ENCODE results near the gene ZXDB.
"Not testable (repeated sequence)": the region's sequence is repeated elsewhere in the genome, so short reads cannot be mapped to it uniquely, and the experiment has no call there.

ZXDB gene

GRCh38 chrX:57591284-57592159 is at the start of gene ZXDB:
Gene ZXDB, plus strand, starts transcription at chrX:57592011. Its CDS starts 38 bp downstream, at chrX:57592049.
- H3K36me3 ChIP-seq (ENCODE audit: control insufficient read depth in 5 of 5, insufficient read depth in 5 of 5, low read length in 5 of 5); H3K9me3 ChIP-seq (ENCODE audit: control insufficient read depth in 5 of 5, low read length in 5 of 5); H3K27me3 ChIP-seq (ENCODE audit: control insufficient read depth in 5 of 5, insufficient read depth in 4 of 5, low read length in 5 of 5): not testable (repeated sequence)
- Histone ChIP-seq H3K4me3 (ENCODE audit: low read depth in 1 of 5, low read length in 5 of 5) (peak within 1 kb of the TSS; percentile 55 to 65 (median 58)), H3K27ac (ENCODE audit: low read depth, low read length) (peak within 1 kb of the TSS; percentile 80), H3K9ac (ENCODE audit: low read length in 5 of 5) (peak within 1 kb of the TSS in 4 of 5 donors; percentile 20 to 72 (median 57)), H3K4me1 (ENCODE audit: control insufficient read depth in 5 of 5, insufficient read depth in 5 of 5, low read length in 5 of 5) (peaks cover 4 to 30% (median 23%) of the 10 kb centered on the region in 5 donors)

- no peaks in the 10 kb centered on the region for H3K36me3 ChIP-seq (ENCODE audit: control insufficient read depth in 5 of 5, insufficient read depth in 5 of 5, low read length in 5 of 5)
- H3K9ac ChIP-seq (ENCODE audit: low read length in 5 of 5): no peak overlapping the region
- peak overlapping the region in 1 of 5 donors; percentile 7 for H3K4me3 ChIP-seq (ENCODE audit: low read depth in 1 of 5, low read length in 5 of 5)
- H3K9me3 ChIP-seq (ENCODE audit: control insufficient read depth in 5 of 5, low read length in 5 of 5): peaks cover 0 to 3% (median 0%) of the 10 kb centered on the region in 5 donors
- H3K4me1 ChIP-seq (ENCODE audit: control insufficient read depth in 5 of 5, insufficient read depth in 5 of 5, low read length in 5 of 5): no peaks in the 10 kb centered on the region
- peaks cover 0 to 5% (median 0%) of the 10 kb centered on the region in 5 donors for H3K27me3 ChIP-seq (ENCODE audit: control insufficient read depth in 5 of 5, insufficient read depth in 4 of 5, low read length in 5 of 5)
- no peak overlapping the region for H3K27ac ChIP-seq (ENCODE audit: low read depth, low read length)
Measured at GRCh38 chrX:57565198-57565597, 26.6 kb upstream of the ZXDB start.

GRCh38 chrX:57573754-57574153 is 18.1 kb upstream of the ZXDB start:
- H3K9me3 ChIP-seq (ENCODE audit: control insufficient read depth in 5 of 5, low read length in 5 of 5): no peaks in the 10 kb centered on the region
- no peak overlapping the region for H3K9ac ChIP-seq (ENCODE audit: low read length in 5 of 5)
- H3K27me3 ChIP-seq (ENCODE audit: control insufficient read depth in 5 of 5, insufficient read depth in 4 of 5, low read length in 5 of 5): peaks cover 0 to under 1% (median 0%) of the 10 kb centered on the region in 5 donors
- H3K4me1 ChIP-seq (ENCODE audit: control insufficient read depth in 5 of 5, insufficient read depth in 5 of 5, low read length in 5 of 5): no peaks in the 10 kb centered on the region
- H3K36me3 ChIP-seq (ENCODE audit: control insufficient read depth in 5 of 5, insufficient read depth in 5 of 5, low read length in 5 of 5): no peaks in the 10 kb centered on the region
- no peak overlapping the region for H3K27ac ChIP-seq (ENCODE audit: low read depth, low read length)
- H3K4me3 ChIP-seq (ENCODE audit: low read depth in 1 of 5, low read length in 5 of 5): no peak overlapping the region

GRCh38 chrX:57582948-57583347 is 8.9 kb upstream of the ZXDB start:
- H3K27me3 ChIP-seq (ENCODE audit: control insufficient read depth in 5 of 5, insufficient read depth in 4 of 5, low read length in 5 of 5): peaks cover 0 to 15% (median 5%) of the 10 kb centered on the region in 5 donors
- not testable (repeated sequence) for H3K4me1 ChIP-seq (ENCODE audit: control insufficient read depth in 5 of 5, insufficient read depth in 5 of 5, low read length in 5 of 5); H3K4me3 ChIP-seq (ENCODE audit: low read depth in 1 of 5, low read length in 5 of 5); H3K9ac ChIP-seq (ENCODE audit: low read length in 5 of 5); H3K9me3 ChIP-seq (ENCODE audit: control insufficient read depth in 5 of 5, low read length in 5 of 5); H3K27ac ChIP-seq (ENCODE audit: low read depth, low read length); H3K36me3 ChIP-seq (ENCODE audit: control insufficient read depth in 5 of 5, insufficient read depth in 5 of 5, low read length in 5 of 5)

- Histone ChIP-seq H3K9ac (ENCODE audit: low read length in 5 of 5) (no peak overlapping the region), H3K36me3 (ENCODE audit: control insufficient read depth in 5 of 5, insufficient read depth in 5 of 5, low read length in 5 of 5) (no peaks in the 10 kb centered on the region), H3K27ac (ENCODE audit: low read depth, low read length) (no peak overlapping the region), H3K4me3 (ENCODE audit: low read depth in 1 of 5, low read length in 5 of 5) (no peak overlapping the region), H3K4me1 (ENCODE audit: control insufficient read depth in 5 of 5, insufficient read depth in 5 of 5, low read length in 5 of 5) (peaks cover 0 to 3% (median 0%) of the 10 kb centered on the region in 5 donors), H3K27me3 (ENCODE audit: control insufficient read depth in 5 of 5, insufficient read depth in 4 of 5, low read length in 5 of 5) (peaks cover 0 to 15% (median 5%) of the 10 kb centered on the region in 5 donors), H3K9me3 (ENCODE audit: control insufficient read depth in 5 of 5, low read length in 5 of 5) (no peaks in the 10 kb centered on the region)
Measured at GRCh38 chrX:57583477-57583876, 8.3 kb upstream of the ZXDB start.

GRCh38 chrX:57586360-57586759 is 5.5 kb upstream of the ZXDB start:
- Histone ChIP-seq H3K27ac (ENCODE audit: low read depth, low read length) (no peak overlapping the region), H3K4me3 (ENCODE audit: low read depth in 1 of 5, low read length in 5 of 5) (no peak overlapping the region), H3K27me3 (ENCODE audit: control insufficient read depth in 5 of 5, insufficient read depth in 4 of 5, low read length in 5 of 5) (peaks cover 0 to 14% (median 2%) of the 10 kb centered on the region in 5 donors), H3K36me3 (ENCODE audit: control insufficient read depth in 5 of 5, insufficient read depth in 5 of 5, low read length in 5 of 5) (no peaks in the 10 kb centered on the region), H3K9ac (ENCODE audit: low read length in 5 of 5) (no peak overlapping the region), H3K4me1 (ENCODE audit: control insufficient read depth in 5 of 5, insufficient read depth in 5 of 5, low read length in 5 of 5) (peaks cover 2 to 8% (median 6%) of the 10 kb centered on the region in 5 donors), H3K9me3 (ENCODE audit: control insufficient read depth in 5 of 5, low read length in 5 of 5) (no peaks in the 10 kb centered on the region)

GRCh38 chrX:57587062-57587461 is 4.7 kb upstream of the ZXDB start:
- Histone ChIP-seq H3K4me3 (ENCODE audit: low read depth in 1 of 5, low read length in 5 of 5) (no peak overlapping the region), H3K9ac (ENCODE audit: low read length in 5 of 5) (no peak overlapping the region), H3K36me3 (ENCODE audit: control insufficient read depth in 5 of 5, insufficient read depth in 5 of 5, low read length in 5 of 5) (no peaks in the 10 kb centered on the region), H3K9me3 (ENCODE audit: control insufficient read depth in 5 of 5, low read length in 5 of 5) (no peaks in the 10 kb centered on the region), H3K4me1 (ENCODE audit: control insufficient read depth in 5 of 5, insufficient read depth in 5 of 5, low read length in 5 of 5) (peaks cover 2 to 9% (median 7%) of the 10 kb centered on the region in 5 donors), H3K27ac (ENCODE audit: low read depth, low read length) (no peak overlapping the region), H3K27me3 (ENCODE audit: control insufficient read depth in 5 of 5, insufficient read depth in 4 of 5, low read length in 5 of 5) (peaks cover 0 to 14% (median 2%) of the 10 kb centered on the region in 5 donors)

GRCh38 chrX:57587607-57588006 is 4.2 kb upstream of the ZXDB start:
- Histone ChIP-seq H3K27me3 (ENCODE audit: control insufficient read depth in 5 of 5, insufficient read depth in 4 of 5, low read length in 5 of 5) (peaks cover 0 to 9% (median 2%) of the 10 kb centered on the region in 5 donors), H3K4me3 (ENCODE audit: low read depth in 1 of 5, low read length in 5 of 5) (no peak overlapping the region), H3K4me1 (ENCODE audit: control insufficient read depth in 5 of 5, insufficient read depth in 5 of 5, low read length in 5 of 5) (peaks cover 2 to 9% (median 7%) of the 10 kb centered on the region in 5 donors), H3K36me3 (ENCODE audit: control insufficient read depth in 5 of 5, insufficient read depth in 5 of 5, low read length in 5 of 5) (no peaks in the 10 kb centered on the region), H3K27ac (ENCODE audit: low read depth, low read length) (no peak overlapping the region), H3K9ac (ENCODE audit: low read length in 5 of 5) (no peak overlapping the region), H3K9me3 (ENCODE audit: control insufficient read depth in 5 of 5, low read length in 5 of 5) (no peaks in the 10 kb centered on the region)

GRCh38 chrX:57592160-57592893 is 516 bp downstream of the ZXDB start:
- Histone ChIP-seq H3K9ac (ENCODE audit: low read length in 5 of 5) (peak overlapping the region in 3 of 5 donors; percentile 33 to 59 (median 55)), H3K4me3 (ENCODE audit: low read depth in 1 of 5, low read length in 5 of 5) (peak overlapping the region in 4 of 5 donors; percentile 54 to 65 (median 56)), H3K4me1 (ENCODE audit: control insufficient read depth in 5 of 5, insufficient read depth in 5 of 5, low read length in 5 of 5) (peaks cover 4 to 31% (median 28%) of the 10 kb centered on the region in 5 donors), H3K27ac (ENCODE audit: low read depth, low read length) (peak overlapping the region; percentile 80)
- H3K36me3 ChIP-seq (ENCODE audit: control insufficient read depth in 5 of 5, insufficient read depth in 5 of 5, low read length in 5 of 5); H3K9me3 ChIP-seq (ENCODE audit: control insufficient read depth in 5 of 5, low read length in 5 of 5); H3K27me3 ChIP-seq (ENCODE audit: control insufficient read depth in 5 of 5, insufficient read depth in 4 of 5, low read length in 5 of 5): not testable (repeated sequence)

GRCh38 chrX:57592894-57593215 is 1.0 kb downstream of the ZXDB start:
- not testable (repeated sequence) for H3K27me3 ChIP-seq (ENCODE audit: control insufficient read depth in 5 of 5, insufficient read depth in 4 of 5, low read length in 5 of 5); H3K9me3 ChIP-seq (ENCODE audit: control insufficient read depth in 5 of 5, low read length in 5 of 5); H3K36me3 ChIP-seq (ENCODE audit: control insufficient read depth in 5 of 5, insufficient read depth in 5 of 5, low read length in 5 of 5)
- Histone ChIP-seq H3K4me1 (ENCODE audit: control insufficient read depth in 5 of 5, insufficient read depth in 5 of 5, low read length in 5 of 5) (peaks cover 4 to 31% (median 28%) of the 10 kb centered on the region in 5 donors), H3K4me3 (ENCODE audit: low read depth in 1 of 5, low read length in 5 of 5) (peak overlapping the region; percentile 44 to 65 (median 55)), H3K27ac (ENCODE audit: low read depth, low read length) (peak overlapping the region; percentile 80), H3K9ac (ENCODE audit: low read length in 5 of 5) (peak overlapping the region in 3 of 5 donors; percentile 33 to 59 (median 47))

Data from subcutaneous abdominal adipose tissue (tissue), 5 donors.